ENCODE measurements around the gene TNNC1.

TNNC1 gene

GRCh38 chr3:52443791-52444687 lies 9.8 kb downstream of the TNNC1 start:
- no peak overlapping the region for H3K27ac ChIP-seq

GRCh38 chr3:52443268-52443610 lies 10.6 kb downstream of the TNNC1 start:
- H3K27ac ChIP-seq: no peak overlapping the region
- TF ChIP-seq CTCF (IDR thresholded peaks at IDR 0.05) (no peak), ZFX (IDR thresholded peaks at IDR 0.05; ENCODE audit: borderline replicate concordance) (no peak)

More at GRCh38 chr3:52443791-52444687, 9.8 kb downstream of the TNNC1 start:
- TF ChIP-seq ZFX (IDR thresholded peaks at IDR 0.05; ENCODE audit: borderline replicate concordance) (no peak), CTCF (IDR thresholded peaks at IDR 0.05) (no peak)

GRCh38 chr3:52442409-52443267 lies 11.2 kb downstream of the TNNC1 start:
- TF ChIP-seq ZFX (IDR thresholded peaks at IDR 0.05; ENCODE audit: borderline replicate concordance): no peak
- TF ChIP-seq CTCF (IDR thresholded peaks at IDR 0.05): no peak
- no peak overlapping the region for H3K27ac ChIP-seq

GRCh38 chr3:52441772-52442332 lies 12.0 kb downstream of the TNNC1 start:
- H3K27ac ChIP-seq: no peak overlapping the region
- TF ChIP-seq CTCF (IDR thresholded peaks at IDR 0.05) (no peak), ZFX (IDR thresholded peaks at IDR 0.05; ENCODE audit: borderline replicate concordance) (no peak)

- TF ChIP-seq CTCF (IDR thresholded peaks at IDR 0.05) (no peak), ZFX (IDR thresholded peaks at IDR 0.05; ENCODE audit: borderline replicate concordance) (no peak)
- H3K27ac ChIP-seq: no peak overlapping the region
These were observed 12.6 kb downstream of the TNNC1 start for GRCh38 chr3:52441091-52441771.

GRCh38 chr3:52440671-52441070 lies 13.2 kb downstream of the TNNC1 start:
- TF ChIP-seq CTCF (IDR thresholded peaks at IDR 0.05) (no peak), ZFX (IDR thresholded peaks at IDR 0.05; ENCODE audit: borderline replicate concordance) (no peak)
- no peak overlapping the region for H3K27ac ChIP-seq

All from 22Rv1 (cell line).